ENCODE results near the gene CTNNAL1.
A peak's percentile ranks its signal among the peaks of the same experiment; 100 is the strongest.

CTNNAL1 gene

GRCh38 chr9:109036744-109037680 lies 23.7 kb upstream of the CTNNAL1 start:
- Mint-ChIP-seq H3K4me1 (ENCODE audit: low read depth) (peaks cover 6% of the 10 kb centered on the region), H3K36me3 (ENCODE audit: low read depth) (peaks cover 82% of the 10 kb centered on the region), H3K9me3 (no peaks in the 10 kb centered on the region), H3K27me3 (no peaks in the 10 kb centered on the region), H3K27ac (peak overlapping the region; percentile 3), H3K4me3 (no peak overlapping the region)
- DNase-seq, result no peak

- H3K27ac Mint-ChIP-seq, result no peak overlapping the region
- peaks cover 84% of the 10 kb centered on the region for H3K36me3 Mint-ChIP-seq (ENCODE audit: low read depth)
- no peak for DNase-seq
- no peaks in the 10 kb centered on the region for H3K9me3 Mint-ChIP-seq
- H3K4me1 Mint-ChIP-seq (ENCODE audit: low read depth), result peaks cover 6% of the 10 kb centered on the region
- no peaks in the 10 kb centered on the region for H3K27me3 Mint-ChIP-seq
- H3K4me3 Mint-ChIP-seq, result no peak overlapping the region
Observed at GRCh38 chr9:109035684-109036423, 22.6 kb upstream of the CTNNAL1 start.

GRCh38 chr9:109033941-109034700 lies 20.8 kb upstream of the CTNNAL1 start:
- no peak for DNase-seq
- peaks cover 82% of the 10 kb centered on the region for H3K36me3 Mint-ChIP-seq (ENCODE audit: low read depth)
- H3K27me3 Mint-ChIP-seq, result no peaks in the 10 kb centered on the region
- peaks cover 6% of the 10 kb centered on the region for H3K4me1 Mint-ChIP-seq (ENCODE audit: low read depth)
- no peak overlapping the region for H3K27ac Mint-ChIP-seq
- H3K9me3 Mint-ChIP-seq, result no peaks in the 10 kb centered on the region
- no peak overlapping the region for H3K4me3 Mint-ChIP-seq

- no peak for DNase-seq
- Mint-ChIP-seq H3K9me3 (no peaks in the 10 kb centered on the region), H3K4me3 (no peak overlapping the region), H3K27me3 (no peaks in the 10 kb centered on the region), H3K27ac (no peak overlapping the region), H3K36me3 (ENCODE audit: low read depth) (peaks cover 84% of the 10 kb centered on the region), H3K4me1 (ENCODE audit: low read depth) (peaks cover 7% of the 10 kb centered on the region)
Observed at GRCh38 chr9:109031241-109031640, 17.9 kb upstream of the CTNNAL1 start.

GRCh38 chr9:109030426-109030825 lies 17.1 kb upstream of the CTNNAL1 start:
- Mint-ChIP-seq H3K27me3 (no peaks in the 10 kb centered on the region), H3K36me3 (ENCODE audit: low read depth) (peaks cover 82% of the 10 kb centered on the region), H3K27ac (no peak overlapping the region)

GRCh38 chr9:109028457-109028856 lies 15.2 kb upstream of the CTNNAL1 start:
- H3K36me3 Mint-ChIP-seq (ENCODE audit: low read depth), result peaks cover 83% of the 10 kb centered on the region
- H3K27me3 Mint-ChIP-seq, result no peaks in the 10 kb centered on the region
- H3K4me3 Mint-ChIP-seq, result no peak overlapping the region
- no peaks in the 10 kb centered on the region for H3K9me3 Mint-ChIP-seq
- H3K4me1 Mint-ChIP-seq (ENCODE audit: low read depth), result peaks cover 3% of the 10 kb centered on the region
- no peak for DNase-seq
- no peak overlapping the region for H3K27ac Mint-ChIP-seq

More at GRCh38 chr9:109030426-109030825, 17.1 kb upstream of the CTNNAL1 start:
- no peak for DNase-seq
- Mint-ChIP-seq H3K4me1 (ENCODE audit: low read depth) (peaks cover 3% of the 10 kb centered on the region), H3K9me3 (no peaks in the 10 kb centered on the region), H3K4me3 (no peak overlapping the region)

- Mint-ChIP-seq H3K27ac (no peak overlapping the region), H3K9me3 (no peaks in the 10 kb centered on the region), H3K27me3 (no peaks in the 10 kb centered on the region), H3K4me1 (ENCODE audit: low read depth) (peaks cover 3% of the 10 kb centered on the region), H3K36me3 (ENCODE audit: low read depth) (peaks cover 78% of the 10 kb centered on the region), H3K4me3 (no peak overlapping the region)
- DNase-seq, result no peak
Observed at GRCh38 chr9:109027176-109027575, 13.9 kb upstream of the CTNNAL1 start.

- Mint-ChIP-seq H3K4me1 (ENCODE audit: low read depth) (peaks cover 3% of the 10 kb centered on the region), H3K4me3 (no peak overlapping the region), H3K36me3 (ENCODE audit: low read depth) (peaks cover 71% of the 10 kb centered on the region), H3K27ac (no peak overlapping the region), H3K27me3 (no peaks in the 10 kb centered on the region), H3K9me3 (no peaks in the 10 kb centered on the region)
- DNase-seq, result no peak
Observed at GRCh38 chr9:109026306-109026705, 13.0 kb upstream of the CTNNAL1 start.

- Mint-ChIP-seq H3K4me1 (ENCODE audit: low read depth) (peaks cover 1% of the 10 kb centered on the region), H3K9me3 (no peaks in the 10 kb centered on the region), H3K27ac (no peak overlapping the region), H3K36me3 (ENCODE audit: low read depth) (peaks cover 67% of the 10 kb centered on the region), H3K27me3 (no peaks in the 10 kb centered on the region), H3K4me3 (no peak overlapping the region)
- no peak for DNase-seq
Observed at GRCh38 chr9:109022873-109023272, 9.6 kb upstream of the CTNNAL1 start.

- DNase-seq, result no peak
- H3K4me3 Mint-ChIP-seq, result no peak overlapping the region
- no peaks in the 10 kb centered on the region for H3K4me1 Mint-ChIP-seq (ENCODE audit: low read depth)
- no peaks in the 10 kb centered on the region for H3K27me3 Mint-ChIP-seq
- peaks cover 52% of the 10 kb centered on the region for H3K36me3 Mint-ChIP-seq (ENCODE audit: low read depth)
- no peak overlapping the region for H3K27ac Mint-ChIP-seq
- no peaks in the 10 kb centered on the region for H3K9me3 Mint-ChIP-seq
Observed at GRCh38 chr9:109020581-109021511, 7.5 kb upstream of the CTNNAL1 start.

GRCh38 chr9:109020113-109020512 lies 6.8 kb upstream of the CTNNAL1 start:
- H3K27ac Mint-ChIP-seq, result no peak overlapping the region
- H3K4me1 Mint-ChIP-seq (ENCODE audit: low read depth), result no peaks in the 10 kb centered on the region

GRCh38 chr9:109019420-109019819 lies 6.1 kb upstream of the CTNNAL1 start:
- no peaks in the 10 kb centered on the region for H3K27me3 Mint-ChIP-seq
- H3K9me3 Mint-ChIP-seq, result no peaks in the 10 kb centered on the region
- no peak overlapping the region for H3K4me3 Mint-ChIP-seq
- peaks cover 42% of the 10 kb centered on the region for H3K36me3 Mint-ChIP-seq (ENCODE audit: low read depth)
- no peak for DNase-seq
- H3K27ac Mint-ChIP-seq, result no peak overlapping the region
- no peaks in the 10 kb centered on the region for H3K4me1 Mint-ChIP-seq (ENCODE audit: low read depth)

More at GRCh38 chr9:109020113-109020512, 6.8 kb upstream of the CTNNAL1 start:
- no peak overlapping the region for H3K4me3 Mint-ChIP-seq
- H3K9me3 Mint-ChIP-seq, result no peaks in the 10 kb centered on the region
- no peaks in the 10 kb centered on the region for H3K27me3 Mint-ChIP-seq
- no peak for DNase-seq
- H3K36me3 Mint-ChIP-seq (ENCODE audit: low read depth), result peaks cover 47% of the 10 kb centered on the region

GRCh38 chr9:109017493-109017892 lies 4.2 kb upstream of the CTNNAL1 start:
- no peaks in the 10 kb centered on the region for H3K9me3 Mint-ChIP-seq
- H3K27ac Mint-ChIP-seq, result no peak overlapping the region
- H3K4me3 Mint-ChIP-seq, result no peak overlapping the region
- no peak for DNase-seq
- H3K27me3 Mint-ChIP-seq, result no peaks in the 10 kb centered on the region
- H3K36me3 Mint-ChIP-seq (ENCODE audit: low read depth), result peaks cover 32% of the 10 kb centered on the region
- H3K4me1 Mint-ChIP-seq (ENCODE audit: low read depth), result peaks cover 8% of the 10 kb centered on the region
